ENCODE data around the gene MAPK4. TPM values are rescaled to one million over a fixed set of nuclear protein-coding genes. Genes with fewer than 3 reads are reported as not detected.

Gene MAPK4
- total and polyA plus RNA-seq, 10 of the 15 experiments (the other 5 are each of a cell fraction or from before 2014, with no cell fraction given), result 0.03 to 0.11 (median 0.06) TPM; not detected in 4

DNA sequence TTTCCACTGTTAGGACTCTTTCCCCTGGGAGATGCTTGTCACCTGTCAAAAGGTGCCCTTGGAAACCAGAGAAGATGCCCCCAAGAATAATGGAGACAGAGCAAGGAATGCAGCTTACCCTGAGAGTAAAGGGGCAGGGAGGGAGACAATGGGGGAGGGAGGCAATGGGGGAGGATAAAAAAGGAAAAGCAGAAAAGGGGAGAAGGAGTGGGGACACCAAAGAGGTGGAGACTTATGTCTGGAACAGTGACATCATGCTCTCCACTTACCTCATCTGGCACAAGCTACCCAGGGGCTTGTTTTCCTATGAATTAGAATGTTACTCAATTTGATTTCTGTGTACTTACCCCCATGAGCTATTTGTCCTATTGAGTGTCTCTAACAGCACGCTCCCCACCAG lies 192.1 kb downstream of the MAPK4 start:
- Histone ChIP-seq H3K4me3 (no peak overlapping the region), H2AFZ (ENCODE audit: control insufficient read depth, low read depth, low read length) (no peak overlapping the region), H3K4me2 (ENCODE audit: control insufficient read depth, insufficient read depth) (no peak overlapping the region), H4K20me1 (ENCODE audit: control insufficient read depth, insufficient read depth) (no peaks in the 10 kb centered on the region), H3K27ac (ENCODE audit: control insufficient read depth, insufficient read depth) (no peak overlapping the region), H3K36me3 (ENCODE audit: control insufficient read depth in 2 of 2, insufficient read depth in 2 of 2, low read length in 1 of 2) (no peaks in the 10 kb centered on the region), H3K9me3 (replicated peaks; ENCODE audit: control insufficient read depth, insufficient read depth, low read length) (no peaks in the 10 kb centered on the region; the same call in 2 of the 3 replicates), H3K4me1 (ENCODE audit: control insufficient read depth, insufficient read depth, low read length) (no peaks in the 10 kb centered on the region), H3K9ac (ENCODE audit: control insufficient read depth, insufficient read depth, low read length) (no peak overlapping the region), H3K27me3 (replicated peaks in 1 of 2; ENCODE audit: control insufficient read depth in 2 of 2, insufficient read depth in 2 of 2, low read length in 1 of 2) (peaks cover 0 to 10% of the 10 kb centered on the region in 2 experiments), H3K79me2 (ENCODE audit: control insufficient read depth, insufficient read depth, low read length) (no peaks in the 10 kb centered on the region)
- ChIA-PET CTCF (no interaction called here), RAD21 (ENCODE audit: unreplicated experiment) (no interaction called here), SMC1A (ENCODE audit: uncharacterized antibody, unreplicated experiment) (no interaction called here), POLR2A (interaction anchor here (0.6 kb wide), 1 partner anchor 26 kb away, joined by 3 read pairs; no protein-coding TSS in a partner anchor)
- FAIRE-seq (no peak), ATAC-seq (no peak), DNase-seq (ENCODE audit: low read depth, low spot score) (no peak)
- TF ChIP-seq RB1 (IDR thresholded peaks at IDR 0.05; ENCODE audit: borderline replicate concordance), result no peak
- BruUV-seq (replicated peaks), result no TSS peak
- WGBS (ENCODE audit: insufficient coverage, insufficient replicate concordance, low lambda C conversion rate, missing lambda C conversion rate), result 8% methylated on average over 1 of the region's 1 CpG
- intact Hi-C loops (cut with micrococcal nuclease; ENCODE audit: unreplicated experiment) (no loop called here), in situ Hi-C loops (cut with MboI) (no loop called here)

DNA sequence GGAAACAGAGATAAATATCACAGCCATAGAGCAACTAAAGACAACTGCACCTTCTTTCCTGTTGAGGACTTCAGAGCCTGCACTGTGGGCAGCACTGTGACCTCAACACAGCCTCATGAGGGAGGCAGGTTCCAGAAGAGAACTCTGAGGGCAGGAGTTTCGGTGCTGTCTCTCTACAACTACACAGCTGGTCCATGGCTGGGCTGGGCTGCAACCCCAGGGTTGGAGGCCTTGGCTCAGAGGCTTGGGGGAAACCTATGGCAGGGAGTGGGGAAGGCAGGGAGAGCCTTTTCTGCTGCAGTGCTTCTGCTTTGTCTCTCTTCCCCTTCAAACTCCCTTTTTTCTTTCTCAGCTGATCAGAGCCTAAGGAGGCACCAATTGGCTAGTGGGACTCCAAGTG lies 193.4 kb downstream of the MAPK4 start:
- no peaks in the 10 kb centered on the region for H3K79me2 ChIP-seq (ENCODE audit: control insufficient read depth, insufficient read depth, low read length)
- H2AFZ ChIP-seq (ENCODE audit: control insufficient read depth, low read depth, low read length), result no peak overlapping the region
- H3K27ac ChIP-seq (ENCODE audit: control insufficient read depth, insufficient read depth), result no peak overlapping the region
- H3K36me3 ChIP-seq (ENCODE audit: control insufficient read depth in 2 of 2, insufficient read depth in 2 of 2, low read length in 1 of 2), result no peaks in the 10 kb centered on the region
- no peak for TF ChIP-seq PBX3 (IDR thresholded peaks at IDR 0.05; ENCODE audit: insufficient replicate concordance, low read depth, low read length)
- no peak for TF ChIP-seq ATF7 (IDR thresholded peaks at IDR 0.05; ENCODE audit: low read depth)
- TF ChIP-seq, protein P1, sequence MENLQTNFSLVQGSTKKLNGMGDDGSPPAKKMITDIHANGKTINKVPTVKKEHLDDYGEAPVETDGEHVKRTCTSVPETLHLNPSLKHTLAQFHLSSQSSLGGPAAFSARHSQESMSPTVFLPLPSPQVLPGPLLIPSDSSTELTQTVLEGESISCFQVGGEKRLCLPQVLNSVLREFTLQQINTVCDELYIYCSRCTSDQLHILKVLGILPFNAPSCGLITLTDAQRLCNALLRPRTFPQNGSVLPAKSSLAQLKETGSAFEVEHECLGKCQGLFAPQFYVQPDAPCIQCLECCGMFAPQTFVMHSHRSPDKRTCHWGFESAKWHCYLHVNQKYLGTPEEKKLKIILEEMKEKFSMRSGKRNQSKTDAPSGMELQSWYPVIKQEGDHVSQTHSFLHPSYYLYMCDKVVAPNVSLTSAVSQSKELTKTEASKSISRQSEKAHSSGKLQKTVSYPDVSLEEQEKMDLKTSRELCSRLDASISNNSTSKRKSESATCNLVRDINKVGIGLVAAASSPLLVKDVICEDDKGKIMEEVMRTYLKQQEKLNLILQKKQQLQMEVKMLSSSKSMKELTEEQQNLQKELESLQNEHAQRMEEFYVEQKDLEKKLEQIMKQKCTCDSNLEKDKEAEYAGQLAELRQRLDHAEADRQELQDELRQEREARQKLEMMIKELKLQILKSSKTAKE (IDR thresholded peaks at IDR 0.05; ENCODE audit: low read depth, poor library complexity, severe bottlenecking), result no peak
- no peak for TF ChIP-seq E2F4 (IDR thresholded peaks at IDR 0.05; ENCODE audit: low read depth, low read length)
- H3K4me2 ChIP-seq (ENCODE audit: control insufficient read depth, insufficient read depth), result no peak overlapping the region
- no peaks in the 10 kb centered on the region for H4K20me1 ChIP-seq (ENCODE audit: control insufficient read depth, insufficient read depth)
- H3K9ac ChIP-seq (ENCODE audit: control insufficient read depth, insufficient read depth, low read length), result no peak overlapping the region
- ATAC-seq (no peak), DNase-seq (ENCODE audit: low read depth, low spot score) (no peak), FAIRE-seq (no peak)
- in situ Hi-C loops (cut with MboI), result no loop called here
- SMC1A ChIA-PET (ENCODE audit: uncharacterized antibody, unreplicated experiment), result no interaction called here
- RAD21 ChIA-PET (ENCODE audit: unreplicated experiment), result no interaction called here
- H3K27me3 ChIP-seq (replicated peaks in 1 of 2; ENCODE audit: control insufficient read depth in 2 of 2, insufficient read depth in 2 of 2, low read length in 1 of 2), result peaks cover 0 to 10% of the 10 kb centered on the region in 2 experiments
- intact Hi-C loops (cut with micrococcal nuclease; ENCODE audit: unreplicated experiment), result no loop called here
- no peaks in the 10 kb centered on the region for H3K4me1 ChIP-seq (ENCODE audit: control insufficient read depth, insufficient read depth, low read length)
- H3K4me3 ChIP-seq, result no peak overlapping the region
- no TSS peak for BruUV-seq (replicated peaks)
- WGBS (ENCODE audit: insufficient coverage, insufficient replicate concordance, low lambda C conversion rate, missing lambda C conversion rate), result 0% methylated on average over 1 of the region's 1 CpG
- POLR2A ChIA-PET, result no interaction called here
- CTCF ChIA-PET, result no interaction called here
- no peaks in the 10 kb centered on the region; the same call in 2 of the 3 replicates for H3K9me3 ChIP-seq (replicated peaks; ENCODE audit: control insufficient read depth, insufficient read depth, low read length)

All from GM12878 (cell line).